H9 (cell line): ENCODE data around the gene EPHA10. TPM values are rescaled to one million over a fixed set of nuclear protein-coding genes. Genes with fewer than 3 reads are reported as not detected.

Source experiments
- DNase-seq: peaks from one replicate; pipeline ENCODE4 v3.0.0-alpha.2; 2017
- H2AFZ ChIP-seq: one replicate; pipeline ENCODE4 v1.6.1; 2013; ENCODE audit warnings: mild to moderate bottlenecking, low read length, control low read depth, moderate library complexity
- H2AK5ac ChIP-seq: 2 replicates; pipeline ENCODE4 v1.6.1; 2013; ENCODE audit warnings: low read length, control low read depth, mixed read lengths; ENCODE audit not compliant: insufficient read length
- H2BK120ac ChIP-seq: one replicate; pipeline ENCODE4 v1.6.1; 2013; ENCODE audit warnings: low read depth, mild to moderate bottlenecking, low read length, control low read depth, inconsistent platforms; ENCODE audit not compliant: poor library complexity, severe bottlenecking
- H2BK12ac ChIP-seq: 2 replicates; pipeline ENCODE4 v1.6.1; 2013; ENCODE audit warnings: low read length, control low read depth, mixed read lengths, low read depth; ENCODE audit not compliant: insufficient read length
- H2BK15ac ChIP-seq: 2 replicates; pipeline ENCODE4 v1.6.1; 2013; ENCODE audit warnings: low read depth, low read length, control low read depth
- H2BK20ac ChIP-seq: one replicate; pipeline ENCODE4 v1.6.1; 2013; ENCODE audit warnings: low read depth, mild to moderate bottlenecking, low read length, control low read depth, inconsistent platforms; ENCODE audit not compliant: poor library complexity, severe bottlenecking
- H2BK5ac ChIP-seq: 2 replicates; pipeline ENCODE4 v1.6.1; 2013; ENCODE audit warnings: low read length, control low read depth, mixed read lengths; ENCODE audit not compliant: insufficient read length
- H3K14ac ChIP-seq: 2 replicates; pipeline ENCODE4 v1.6.1; 2013; ENCODE audit warnings: low read length, control low read depth; ENCODE audit not compliant: insufficient read depth
- H3K18ac ChIP-seq: 2 replicates; pipeline ENCODE4 v1.6.1; 2013; ENCODE audit warnings: low read depth, mild to moderate bottlenecking, mixed read lengths, low read length, control low read depth; ENCODE audit not compliant: insufficient read length
- H3K23ac ChIP-seq: 2 replicates; pipeline ENCODE4 v1.6.1; 2013; ENCODE audit warnings: low read length, control low read depth, mixed read lengths, low read depth; ENCODE audit not compliant: insufficient read length
- H3K23me2 ChIP-seq: 2 replicates; pipeline ENCODE4 v1.6.1; 2013; ENCODE audit warnings: low read depth, mild to moderate bottlenecking, mixed read lengths, low read length, control low read depth; ENCODE audit not compliant: insufficient read length, poor library complexity, severe bottlenecking
- H3K27ac ChIP-seq: 2 replicates; pipeline ENCODE4 v1.5.1; 2013; ENCODE audit warnings: low read length, control low read depth, mixed read lengths, low read depth; ENCODE audit not compliant: insufficient read length
- H3K27me3 ChIP-seq: 2 replicates; pipeline ENCODE4 v1.6.1; 2013; ENCODE audit warnings: low read length, control low read depth, inconsistent platforms; ENCODE audit not compliant: insufficient read depth
- H3K4ac ChIP-seq: 2 replicates; pipeline ENCODE4 v1.6.1; 2013; ENCODE audit warnings: low read depth, mild to moderate bottlenecking, control low read depth, inconsistent platforms, low read length, moderate library complexity
- H3K4me1 ChIP-seq: 2 replicates; pipeline ENCODE4 v1.6.1; 2013; ENCODE audit warnings: low read length, control low read depth, inconsistent platforms; ENCODE audit not compliant: insufficient read depth
- H3K4me2 ChIP-seq: 2 replicates; pipeline ENCODE4 v1.6.1; 2013; ENCODE audit warnings: low read length, control low read depth, mixed read lengths; ENCODE audit not compliant: insufficient read length, insufficient read depth
- H3K56ac ChIP-seq: 2 replicates; pipeline ENCODE4 v1.6.1; 2013; ENCODE audit warnings: low read depth, mild to moderate bottlenecking, mixed read lengths, low read length, control low read depth; ENCODE audit not compliant: insufficient read length
- H3K79me1 ChIP-seq: 2 replicates; pipeline ENCODE4 v1.6.1; 2013; ENCODE audit warnings: low read depth, mild to moderate bottlenecking, moderate library complexity, low read length, control low read depth, inconsistent platforms; ENCODE audit not compliant: insufficient read depth, poor library complexity, severe bottlenecking
- H3K79me2 ChIP-seq: 2 replicates; pipeline ENCODE4 v1.6.1; 2013; ENCODE audit warnings: low read length, control low read depth, inconsistent platforms; ENCODE audit not compliant: insufficient read depth
- H3K9ac ChIP-seq: 2 replicates; pipeline ENCODE4 v1.6.1; 2013; ENCODE audit warnings: low read length, control low read depth, mixed read lengths; ENCODE audit not compliant: insufficient read length; ENCODE audit errors: extremely low read depth
- H3K9me3 ChIP-seq: one replicate; pipeline ENCODE4 v1.6.1; 2013; ENCODE audit warnings: low read depth, low read length, inconsistent platforms; ENCODE audit not compliant: control insufficient read depth
- H3T11ph ChIP-seq: one replicate; pipeline ENCODE4 v1.6.1; 2013; ENCODE audit warnings: mild to moderate bottlenecking, low read length, control low read depth, inconsistent platforms
- H4K20me1 ChIP-seq: one replicate; pipeline ENCODE4 v1.6.1; 2013; ENCODE audit not compliant: control insufficient read depth, insufficient read length, insufficient read depth
- H4K5ac ChIP-seq: 2 replicates; pipeline ENCODE4 v1.6.1; 2013; ENCODE audit warnings: low read depth, mild to moderate bottlenecking, mixed read lengths, low read length, control low read depth; ENCODE audit not compliant: insufficient read length
- H4K8ac ChIP-seq: replicated peaks from 2 replicates; pipeline ENCODE4 v1.6.1; 2013; ENCODE audit warnings: low read length, control low read depth, mixed read lengths, low read depth; ENCODE audit not compliant: insufficient read length
- H4K91ac ChIP-seq: 2 replicates; pipeline ENCODE4 v1.6.1; 2013; ENCODE audit warnings: low read depth, mild to moderate bottlenecking, moderate library complexity, mixed read lengths, low read length, control low read depth; ENCODE audit not compliant: insufficient read length
- H3K27ac Mint-ChIP-seq, 3 experiments: 2 replicates in 2 of 3; 3 replicates in 1 of 3; pipeline ENCODE4 v1.8.0; 2020 to 2021; ENCODE audit warnings: mixed read lengths in 3 of 3, mild to moderate bottlenecking in 1 of 3, moderate library complexity in 1 of 3
- H3K27me3 Mint-ChIP-seq: 2 replicates; pipeline ENCODE4 v1.8.0; 2021; ENCODE audit warnings: low read depth, mild to moderate bottlenecking, moderate library complexity, mixed read lengths
- H3K36me3 Mint-ChIP-seq, 3 experiments: 2 replicates in 2 of 3; 3 replicates in 1 of 3; pipeline ENCODE4 v1.8.0; 2020 to 2021; ENCODE audit warnings: low read depth in 3 of 3, mixed read lengths in 3 of 3; ENCODE audit not compliant: insufficient read depth in 1 of 3
- H3K4me1 Mint-ChIP-seq, 2 experiments: 2 replicates each; pipeline ENCODE4 v1.8.0; 2020; ENCODE audit warnings: mixed read lengths in 2 of 2
- H3K4me3 Mint-ChIP-seq, 2 experiments: 2 replicates in 1 of 2; 3 replicates in 1 of 2; pipeline ENCODE4 v1.8.0; 2020 to 2021; ENCODE audit warnings: mild to moderate bottlenecking in 2 of 2, mixed read lengths in 2 of 2, moderate library complexity in 1 of 2
- H3K9me3 Mint-ChIP-seq, 2 experiments: 2 replicates in 1 of 2; 3 replicates in 1 of 2; pipeline ENCODE4 v1.8.0; 2020; ENCODE audit warnings: mild to moderate bottlenecking in 2 of 2, mixed read lengths in 2 of 2, moderate library complexity in 1 of 2
- WGBS: extraction: QIAGEN DNeasy Blood & Tissue Kit; methylation state at CpG from one replicate; pipeline ENCODE4 v1.1.7; 2013; ENCODE audit warnings: missing lambda C conversion rate, low lambda C conversion rate, mixed read lengths; ENCODE audit not compliant: insufficient read length; ENCODE audit errors: extremely low coverage; 5-methylcytosine and 5-hydroxymethylcytosine counted together
- total RNA-seq: library from RNA; stranded (reverse); gene quantifications from 2 replicates; pipeline ENCODE4 v1.2.1, GENCODE V29; 2021
- TF ChIP-seq, protein P1 (sequence below): fragments of 200-600 bp; sonication (generic); conservative IDR thresholded peaks from 3 replicates; pipeline ENCODE4 v1.8.0; 2021; ENCODE audit warnings: antibody characterized with exemption, mild to moderate bottlenecking

Gene EPHA10
- total RNA-seq, 1 experiment from 2014 or later: 0.96 TPM

DNA sequence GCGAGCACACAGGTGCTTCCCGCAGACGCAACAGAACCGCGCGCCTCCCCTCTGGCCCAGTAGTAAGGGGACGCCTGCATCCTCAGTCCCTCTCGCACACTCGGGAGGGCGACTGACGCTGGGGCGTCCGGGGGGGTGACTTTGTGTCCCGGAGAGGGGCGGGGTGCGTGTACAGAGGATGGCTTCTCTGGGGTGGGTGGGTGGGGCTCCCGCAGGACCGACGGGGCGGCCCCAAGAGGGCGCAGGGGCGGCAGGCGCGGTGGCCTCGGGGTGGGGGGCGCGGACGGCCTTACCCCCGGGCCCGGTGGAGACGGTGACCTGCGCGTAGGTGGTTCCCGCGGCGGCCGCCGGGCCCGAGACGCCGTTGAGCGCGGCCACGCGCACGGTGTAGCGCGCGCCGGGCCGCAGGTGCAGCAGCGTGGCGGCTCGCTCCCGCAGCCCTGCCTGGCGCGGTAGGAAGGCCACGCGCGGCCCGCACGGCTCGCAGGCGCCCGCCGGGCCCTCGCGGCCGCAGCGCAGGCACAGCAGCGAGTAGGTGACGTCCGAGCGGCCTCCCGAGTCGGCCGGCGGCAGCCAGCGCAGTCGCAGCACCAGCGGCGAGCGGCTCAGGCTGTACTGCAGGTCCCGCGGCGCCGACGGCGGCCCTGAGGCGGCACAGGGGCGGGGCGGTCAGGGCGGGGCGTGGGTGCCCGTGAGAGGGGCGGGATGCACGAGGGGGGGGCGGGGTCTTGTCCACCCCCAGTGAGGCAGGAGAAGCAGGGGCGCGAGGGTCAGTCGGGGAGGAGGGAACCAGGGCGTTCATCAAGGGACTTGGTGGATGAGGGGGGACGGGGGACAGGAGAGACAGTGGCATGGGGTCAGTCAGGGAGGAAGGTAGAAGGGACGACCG, 12.1 kb downstream of the EPHA10 start:
- H3K27me3 ChIP-seq: peaks cover 31% of the 10 kb centered on the region; the same call in 1 of the 2 replicates
- peaks cover 42% of the 10 kb centered on the region for H3K27me3 Mint-ChIP-seq

More for the DNA sequence above, 12.1 kb downstream of the EPHA10 start:
- H3K14ac ChIP-seq: no peak overlapping the region
- H3K36me3 Mint-ChIP-seq: peaks cover 0 to 1% (median 0%) of the 10 kb centered on the region in 3 experiments; a peak in 1 of 7 replicates
- no peak overlapping the region for H2BK12ac ChIP-seq
- no peak overlapping the region for H3K56ac ChIP-seq
- H3K9me3 Mint-ChIP-seq: peaks cover 0 to 2% of the 10 kb centered on the region in 2 experiments; a peak in 2 of 5 replicates
- H3K27ac ChIP-seq: no peak overlapping the region
- H3K18ac ChIP-seq: no peak overlapping the region
- no CpG with 5 or more reads among the region's 105 CpGs for WGBS
- H3K4me3 Mint-ChIP-seq: peak overlapping the region; percentile 66 to 82
- peaks cover 4 to 6% of the 10 kb centered on the region in 2 experiments; a peak in 2 of 4 replicates for H3K4me1 Mint-ChIP-seq
- peak; percentile 56 for DNase-seq
- H3K9ac ChIP-seq: no peak overlapping the region
- H4K91ac ChIP-seq: no peak overlapping the region
- no peak overlapping the region for H3T11ph ChIP-seq
- H3K27ac Mint-ChIP-seq: no peak overlapping the region
- H3K4me1 ChIP-seq: no peaks in the 10 kb centered on the region; the same call in 1 of the 2 replicates
- no peak overlapping the region for H2BK20ac ChIP-seq
- H3K23ac ChIP-seq: no peak overlapping the region
- no peak overlapping the region for H4K8ac ChIP-seq
- no peak overlapping the region for H2BK15ac ChIP-seq
- no peak overlapping the region for H2AK5ac ChIP-seq
- H4K20me1 ChIP-seq: no peaks in the 10 kb centered on the region
- no peaks in the 10 kb centered on the region for H3K79me2 ChIP-seq
- H3K79me1 ChIP-seq: no peaks in the 10 kb centered on the region
- no peak overlapping the region for H2BK5ac ChIP-seq
- TF ChIP-seq, protein P1, sequence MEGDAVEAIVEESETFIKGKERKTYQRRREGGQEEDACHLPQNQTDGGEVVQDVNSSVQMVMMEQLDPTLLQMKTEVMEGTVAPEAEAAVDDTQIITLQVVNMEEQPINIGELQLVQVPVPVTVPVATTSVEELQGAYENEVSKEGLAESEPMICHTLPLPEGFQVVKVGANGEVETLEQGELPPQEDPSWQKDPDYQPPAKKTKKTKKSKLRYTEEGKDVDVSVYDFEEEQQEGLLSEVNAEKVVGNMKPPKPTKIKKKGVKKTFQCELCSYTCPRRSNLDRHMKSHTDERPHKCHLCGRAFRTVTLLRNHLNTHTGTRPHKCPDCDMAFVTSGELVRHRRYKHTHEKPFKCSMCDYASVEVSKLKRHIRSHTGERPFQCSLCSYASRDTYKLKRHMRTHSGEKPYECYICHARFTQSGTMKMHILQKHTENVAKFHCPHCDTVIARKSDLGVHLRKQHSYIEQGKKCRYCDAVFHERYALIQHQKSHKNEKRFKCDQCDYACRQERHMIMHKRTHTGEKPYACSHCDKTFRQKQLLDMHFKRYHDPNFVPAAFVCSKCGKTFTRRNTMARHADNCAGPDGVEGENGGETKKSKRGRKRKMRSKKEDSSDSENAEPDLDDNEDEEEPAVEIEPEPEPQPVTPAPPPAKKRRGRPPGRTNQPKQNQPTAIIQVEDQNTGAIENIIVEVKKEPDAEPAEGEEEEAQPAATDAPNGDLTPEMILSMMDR: no peak
- peak overlapping the region; percentile 56 for H3K4me2 ChIP-seq
- no peaks in the 10 kb centered on the region for H3K23me2 ChIP-seq
- no peak overlapping the region for H2BK120ac ChIP-seq
- H3K4ac ChIP-seq: no peak overlapping the region
- no peak overlapping the region for H4K5ac ChIP-seq
- no peak overlapping the region for H2AFZ ChIP-seq
- no peaks in the 10 kb centered on the region for H3K9me3 ChIP-seq
